ENCODE measurements around the gene TTC13.

GRCh38 chr1:230891413-230891812 is 87.2 kb downstream of the TTC13 start:
- TF ChIP-seq CTCF (IDR thresholded peaks at IDR 0.05) (no peak), EP300 (IDR thresholded peaks at IDR 0.05) (no peak), POLR2A (IDR thresholded peaks at IDR 0.05) (no peak)
